Measurements from ENCODE around the gene HOXC9.

GRCh38 chr12:54018468-54018984 lies 18.6 kb downstream of the HOXC9 start:
- no peak for TF ChIP-seq MAX (IDR thresholded peaks at IDR 0.05; ENCODE audit: low read depth)
- TF ChIP-seq TEAD4 (IDR thresholded peaks at IDR 0.05; ENCODE audit: borderline replicate concordance, insufficient read depth): no peak
- no peak for TF ChIP-seq CTCF (IDR thresholded peaks at IDR 0.05)
- no peak for TF ChIP-seq FOXJ3 (CRISPR knock-in tag; IDR thresholded peaks at IDR 0.05)
- no peak for TF ChIP-seq ZBTB33 (IDR thresholded peaks at IDR 0.05; ENCODE audit: borderline replicate concordance, low read depth)
- TF ChIP-seq IRF3 (IDR thresholded peaks at IDR 0.05; ENCODE audit: low read depth, low read length): no peak
- no peak for TF ChIP-seq TCF12 (IDR thresholded peaks at IDR 0.05)
- no peak for TF ChIP-seq TAF1 (IDR thresholded peaks at IDR 0.05; ENCODE audit: borderline replicate concordance, low read depth, low read length)
- TF ChIP-seq RAD21 (IDR thresholded peaks at IDR 0.05; ENCODE audit: low read length): no peak
- TF ChIP-seq USF2 (IDR thresholded peaks at IDR 0.05; ENCODE audit: borderline replicate concordance, low read depth, low read length): no peak
- no peak for TF ChIP-seq NRF1 (IDR thresholded peaks at IDR 0.05; ENCODE audit: low read depth, low read length)
- no peak for TF ChIP-seq REST (IDR thresholded peaks at IDR 0.05; ENCODE audit: low read depth, low read length)

Measured in SK-N-SH (cell line).